ENCODE results near the gene IL3RA.

Gene IL3RA

GRCh38 chrX:1378306-1378759 lies 41.7 kb downstream of the IL3RA start:
- no peak for TF ChIP-seq CTCF (conservative IDR thresholded peaks at IDR 0.05)
- no peak overlapping the region for H3K27ac ChIP-seq

- H3K27ac ChIP-seq = peak overlapping the region; percentile 14; the same call in 1 of the 2 replicates
- TF ChIP-seq CTCF (conservative IDR thresholded peaks at IDR 0.05) = no peak
These were observed 44.2 kb downstream of the IL3RA start for GRCh38 chrX:1380672-1381233.

GRCh38 chrX:1384658-1385252 lies 48.2 kb downstream of the IL3RA start:
- no peak overlapping the region for H3K27ac ChIP-seq
- TF ChIP-seq CTCF (conservative IDR thresholded peaks at IDR 0.05) = no peak

GRCh38 chrX:1385253-1386223 lies 49.0 kb downstream of the IL3RA start:
- no peak overlapping the region for H3K27ac ChIP-seq
- no peak for TF ChIP-seq CTCF (conservative IDR thresholded peaks at IDR 0.05)

- TF ChIP-seq CTCF (conservative IDR thresholded peaks at IDR 0.05) = no peak
- H3K27ac ChIP-seq = no peak overlapping the region
These were observed 49.9 kb downstream of the IL3RA start for GRCh38 chrX:1386338-1387127.

- no peak for TF ChIP-seq CTCF (conservative IDR thresholded peaks at IDR 0.05)
These were observed 50.7 kb downstream of the IL3RA start for GRCh38 chrX:1387141-1387776.

More at GRCh38 chrX:1387141-1387776, 50.7 kb downstream of the IL3RA start:
- no peak overlapping the region for H3K27ac ChIP-seq
